ENCODE data around the gene VDR. TPM values are rescaled to one million over a fixed set of nuclear protein-coding genes. Genes with fewer than 3 reads are reported as not detected.

The VDR gene
- total RNA-seq, 4 donors from 2014 or later, result 16.6 to 25.0 (median 21.3) TPM

GRCh38 chr12:47947341-47947740 is 42.5 kb upstream of the VDR start:
- DNase-seq, result no peak
- H3K36me3 ChIP-seq, result no peaks in the 10 kb centered on the region
- intact Hi-C loops (cut with DNase I), result no loop called here
- no peak overlapping the region for H3K4me3 ChIP-seq
- H3K27me3 ChIP-seq, result peaks cover 0 to 14% (median 0%) of the 10 kb centered on the region in 4 donors
- H3K9me3 ChIP-seq, result no peaks in the 10 kb centered on the region
- 12 to 63% methylated on average over 5 to 12 of the region's 12 CpGs for WGBS, 2 donors
- H3K27ac ChIP-seq, result peak overlapping the region in 1 of 4 donors; percentile 38
- H3K4me1 ChIP-seq, result peaks cover 10 to 48% (median 12%) of the 10 kb centered on the region in 3 donors
- TF ChIP-seq POLR2A (IDR thresholded peaks at IDR 0.05) (no peak), CTCF (IDR thresholded peaks at IDR 0.05) (no peak)

- no peak for DNase-seq
- peaks cover 10 to 52% (median 12%) of the 10 kb centered on the region in 3 donors for H3K4me1 ChIP-seq
- WGBS, 2 donors, result 41 to 45% methylated on average over 16 to 22 of the region's 27 CpGs
- no peak for TF ChIP-seq CTCF (IDR thresholded peaks at IDR 0.05)
- TF ChIP-seq POLR2A (IDR thresholded peaks at IDR 0.05), result no peak
- intact Hi-C loops (cut with DNase I), result no loop called here
- H3K4me3 ChIP-seq, result no peak overlapping the region
- H3K36me3 ChIP-seq, result no peaks in the 10 kb centered on the region
- H3K27ac ChIP-seq, result peak overlapping the region in 2 of 4 donors; percentile 36 to 38
- peaks cover 0 to 21% (median 0%) of the 10 kb centered on the region in 4 donors for H3K27me3 ChIP-seq
- no peaks in the 10 kb centered on the region for H3K9me3 ChIP-seq
Measured at GRCh38 chr12:47946413-47947323, 41.9 kb upstream of the VDR start.

DNA sequence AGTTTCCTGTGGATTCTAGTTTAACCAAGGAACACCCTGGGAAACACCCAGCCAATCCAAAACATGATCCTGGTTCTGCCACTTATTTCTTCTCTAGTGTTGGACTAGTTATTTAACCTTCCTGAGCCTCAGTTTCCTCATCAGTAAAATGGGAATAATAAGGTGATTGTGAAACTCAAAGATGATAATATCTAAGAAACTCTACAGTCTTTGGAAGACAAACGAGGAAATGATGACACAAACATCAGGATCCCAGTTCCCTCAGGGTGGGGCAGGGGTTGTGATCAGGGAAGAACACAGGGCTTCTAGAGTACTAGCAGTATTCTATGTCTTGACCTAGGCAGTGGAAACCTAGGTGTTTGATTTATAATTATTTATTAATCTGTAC is 40.5 kb upstream of the VDR start:
- H3K4me3 ChIP-seq, result no peak overlapping the region
- H3K4me1 ChIP-seq, result peaks cover 10 to 52% (median 12%) of the 10 kb centered on the region in 3 donors
- H3K36me3 ChIP-seq, result no peaks in the 10 kb centered on the region
- no peak overlapping the region for H3K27ac ChIP-seq
- TF ChIP-seq CTCF (IDR thresholded peaks at IDR 0.05) (no peak), POLR2A (IDR thresholded peaks at IDR 0.05) (no peak)
- 21 to 37% methylated on average over 1 of the region's 1 CpG for WGBS, 2 donors
- no peak for DNase-seq
- intact Hi-C loops (cut with DNase I), result no loop called here
- H3K9me3 ChIP-seq, result no peaks in the 10 kb centered on the region
- peaks cover 0 to 32% (median under 1%) of the 10 kb centered on the region in 4 donors for H3K27me3 ChIP-seq

GRCh38 chr12:47944685-47945340 is 40.0 kb upstream of the VDR start:
- WGBS, 2 donors, result 70 to 88% methylated on average over 4 to 6 of the region's 6 CpGs
- DNase-seq, result no peak
- Histone ChIP-seq H3K4me1 (peaks cover 10 to 46% (median 11%) of the 10 kb centered on the region in 3 donors), H3K27me3 (peaks cover 0 to 32% (median under 1%) of the 10 kb centered on the region in 4 donors), H3K27ac (no peak overlapping the region), H3K4me3 (no peak overlapping the region), H3K9me3 (no peaks in the 10 kb centered on the region), H3K36me3 (no peaks in the 10 kb centered on the region)
- intact Hi-C loops (cut with DNase I), result loop anchor here (5.0 kb wide), 1 partner anchor 38 kb away; no protein-coding TSS in a partner anchor
- TF ChIP-seq POLR2A (IDR thresholded peaks at IDR 0.05) (no peak), CTCF (IDR thresholded peaks at IDR 0.05) (no peak)

Measured in esophagus squamous epithelium (tissue), 5 donors.